HG03575 (cell line): ENCODE measurements around the gene MDFI.
"Not testable (repeated sequence)": the region's sequence is repeated elsewhere in the genome, so short reads cannot be mapped to it uniquely, and the experiment has no call there.

ENCODE experiments used
- ATAC-seq: cut with Tn5 transposase; IDR thresholded peaks from one replicate; pipeline ENCODE4 v1.9.1; 2021; ENCODE audit not compliant: unreplicated experiment, insufficient number of reproducible peaks, low FRiP score; ENCODE audit errors: extremely low read depth

MDFI gene

DNA sequence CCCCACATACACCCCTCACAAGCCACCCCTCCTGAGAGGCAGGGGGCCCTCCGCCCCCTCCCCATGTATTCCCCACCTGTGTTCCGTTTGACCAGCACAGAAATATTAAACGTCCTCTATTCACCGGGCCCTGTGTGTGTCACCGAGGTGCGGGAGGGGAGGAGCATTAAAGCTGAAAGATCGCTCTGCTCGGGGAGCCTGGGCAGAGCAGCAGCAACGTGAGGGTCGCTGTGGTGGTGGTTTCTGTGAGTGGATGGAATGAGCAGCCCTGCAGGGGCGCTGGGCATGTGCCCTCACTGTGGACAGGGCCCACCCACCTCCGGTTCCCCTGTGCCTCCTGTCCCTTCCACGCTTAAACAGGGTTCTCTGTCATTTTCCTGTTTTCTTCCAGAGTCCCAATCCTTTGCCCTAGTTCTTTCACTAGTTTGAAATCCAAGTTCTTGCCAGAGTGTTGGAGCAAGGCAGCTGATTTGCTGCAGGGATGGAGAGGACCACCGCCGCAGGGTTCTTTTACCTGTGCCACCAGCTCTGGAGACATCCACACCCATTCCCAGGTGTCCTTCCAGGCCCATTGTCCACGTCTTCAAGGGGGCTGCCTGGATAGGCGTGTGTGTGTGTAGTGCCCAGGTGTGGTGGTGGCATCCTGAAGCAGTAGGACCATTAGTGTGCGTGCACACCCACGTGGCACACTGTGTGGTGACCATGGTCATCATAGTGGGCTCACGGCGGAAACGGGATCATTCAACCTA lies 37.6 kb upstream of the MDFI start:
- ATAC-seq = no peak

DNA sequence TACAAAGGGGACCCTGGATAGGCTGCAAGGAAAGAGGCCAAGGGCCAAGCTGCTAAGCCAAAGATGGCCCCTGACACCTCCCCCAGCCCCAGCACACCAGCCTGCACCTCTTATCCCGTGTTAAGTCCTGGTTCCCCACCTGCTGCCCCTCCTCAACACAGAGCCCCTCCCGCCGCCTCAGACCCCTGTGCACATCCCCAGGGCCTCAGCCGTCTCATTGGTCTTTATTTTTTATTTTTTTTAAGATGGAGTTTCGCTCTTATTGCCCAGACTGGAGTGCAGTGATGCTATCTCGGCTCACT lies 37.1 kb upstream of the MDFI start:
- no peak for ATAC-seq

DNA sequence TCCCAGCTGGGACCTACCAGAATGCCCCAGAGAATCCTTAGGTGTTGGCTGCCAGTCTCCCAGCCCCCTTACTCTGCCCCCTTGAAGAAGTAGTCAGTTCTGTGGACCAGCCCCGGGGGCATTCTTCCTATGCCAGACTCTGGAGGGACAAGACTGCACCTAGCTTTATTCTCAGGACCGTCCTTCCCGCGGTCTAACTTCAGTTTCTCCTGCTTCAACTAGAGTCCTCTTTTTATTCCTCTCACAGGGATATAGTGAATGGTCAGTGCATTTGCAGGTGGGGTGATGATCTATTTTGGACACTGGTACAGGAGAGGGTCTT lies 35.9 kb upstream of the MDFI start:
- no peak for ATAC-seq

DNA sequence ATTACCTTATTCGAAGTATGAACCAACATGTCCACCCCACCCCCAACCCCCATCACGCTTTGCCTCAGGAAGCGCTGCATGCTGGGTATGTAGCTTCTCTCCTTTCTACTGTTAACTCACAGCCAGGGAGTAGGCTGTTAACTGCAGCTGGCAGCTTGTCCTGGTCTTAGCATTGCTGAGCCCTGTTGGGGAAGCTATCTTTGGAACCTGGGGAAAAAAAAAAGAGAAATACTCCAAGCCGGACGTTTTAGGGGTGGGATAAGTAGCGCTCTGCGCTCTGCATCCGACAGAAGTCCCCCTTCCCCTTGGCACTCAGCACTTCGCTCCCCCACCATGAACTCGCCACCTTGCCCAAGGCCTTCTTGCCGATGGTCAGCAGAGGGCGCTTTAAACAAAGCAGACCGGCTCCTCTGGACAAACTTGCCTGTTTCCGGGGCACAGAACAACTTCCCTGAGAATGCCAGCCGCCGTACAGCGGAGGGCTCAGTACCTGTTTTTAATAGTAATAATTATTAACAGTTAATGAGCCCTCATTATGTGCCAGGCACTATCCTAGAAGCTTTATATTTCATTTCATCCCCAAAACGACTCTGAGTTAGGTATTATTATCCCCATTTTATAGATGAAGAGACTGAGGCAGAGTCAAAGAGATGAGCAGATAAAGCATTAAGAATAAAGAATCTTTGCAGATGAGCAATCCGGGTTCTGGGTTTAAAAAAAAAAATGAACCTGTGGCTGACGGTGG lies 35.2 kb upstream of the MDFI start:
- no peak for ATAC-seq

DNA sequence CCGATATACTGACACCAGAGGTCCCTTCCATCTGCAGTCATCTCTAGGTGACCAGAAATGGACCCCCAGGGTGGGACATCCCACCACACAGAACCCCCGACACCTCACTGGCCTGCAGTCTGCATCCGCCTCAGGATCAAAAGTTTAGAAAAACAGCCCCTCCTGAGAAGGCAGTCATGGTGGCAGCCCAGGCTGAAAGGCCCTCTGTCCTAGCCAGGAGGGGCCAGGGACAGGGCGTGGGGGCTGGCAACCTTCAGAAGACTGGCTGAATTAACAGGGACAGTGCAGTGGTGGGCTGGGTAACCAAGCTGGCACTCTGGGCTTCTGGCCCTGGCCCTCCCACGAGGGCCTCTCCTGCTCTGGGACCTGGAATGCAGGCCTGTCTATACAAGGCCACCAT lies 34.3 kb upstream of the MDFI start:
- ATAC-seq = no peak

DNA sequence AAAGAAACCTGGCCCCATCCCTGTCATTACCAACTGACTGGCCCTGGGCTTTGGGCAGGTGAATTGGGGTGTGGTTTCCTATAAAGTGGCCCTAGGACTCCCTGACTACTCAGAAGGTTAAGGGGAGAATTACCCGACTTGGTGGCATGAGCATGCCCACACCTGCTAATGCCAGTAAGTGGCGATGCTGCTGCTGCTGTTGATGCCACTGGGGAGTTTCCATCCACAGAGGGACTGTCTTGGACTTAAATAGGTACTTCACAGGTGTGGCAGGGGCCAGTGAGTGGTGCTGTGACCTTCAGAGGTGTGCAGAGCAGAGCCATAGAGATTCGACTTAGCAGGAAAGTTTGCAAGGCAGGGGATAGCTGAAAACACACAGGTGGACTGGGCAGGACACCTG lies 32.6 kb upstream of the MDFI start:
- no peak for ATAC-seq

DNA sequence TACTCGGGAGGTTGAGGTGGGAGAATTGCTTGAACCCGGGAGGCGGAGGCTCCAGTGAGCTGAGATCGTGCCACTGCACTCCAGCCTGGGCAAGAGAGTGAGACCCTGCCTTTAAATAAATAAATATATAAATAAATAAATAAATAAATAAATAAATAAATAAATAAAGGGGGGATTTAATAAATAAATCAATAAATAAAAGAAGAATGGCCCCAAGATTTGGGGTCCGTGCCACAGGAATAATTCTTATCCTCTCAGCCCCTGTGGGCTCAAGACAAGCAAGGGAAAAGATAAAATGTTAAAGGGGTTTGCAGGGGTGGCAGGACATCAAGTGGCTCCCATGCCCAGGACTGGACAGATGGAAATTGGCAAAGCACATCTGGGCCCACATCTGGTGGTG lies 31.2 kb upstream of the MDFI start:
- no peak for ATAC-seq

DNA sequence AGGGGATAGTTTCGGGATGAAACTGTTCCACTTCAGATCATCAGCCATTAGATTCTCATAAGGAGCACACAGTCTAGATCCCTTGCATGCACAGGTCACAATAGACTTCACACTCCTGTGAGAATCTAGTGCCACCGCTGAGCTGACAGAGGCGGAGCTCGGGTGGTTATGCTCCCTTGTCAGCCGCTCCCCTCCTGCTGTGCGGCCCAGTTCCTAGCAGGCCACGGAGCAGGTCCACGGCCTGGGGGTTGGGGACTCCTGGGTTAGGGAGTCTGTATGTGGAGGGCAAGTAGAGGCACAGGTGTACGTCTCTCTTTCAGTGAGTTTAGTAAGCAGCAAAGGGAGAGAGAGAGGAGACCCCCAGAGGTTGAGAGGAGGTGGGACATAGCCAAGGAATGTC lies 30.5 kb upstream of the MDFI start:
- no peak for ATAC-seq

DNA sequence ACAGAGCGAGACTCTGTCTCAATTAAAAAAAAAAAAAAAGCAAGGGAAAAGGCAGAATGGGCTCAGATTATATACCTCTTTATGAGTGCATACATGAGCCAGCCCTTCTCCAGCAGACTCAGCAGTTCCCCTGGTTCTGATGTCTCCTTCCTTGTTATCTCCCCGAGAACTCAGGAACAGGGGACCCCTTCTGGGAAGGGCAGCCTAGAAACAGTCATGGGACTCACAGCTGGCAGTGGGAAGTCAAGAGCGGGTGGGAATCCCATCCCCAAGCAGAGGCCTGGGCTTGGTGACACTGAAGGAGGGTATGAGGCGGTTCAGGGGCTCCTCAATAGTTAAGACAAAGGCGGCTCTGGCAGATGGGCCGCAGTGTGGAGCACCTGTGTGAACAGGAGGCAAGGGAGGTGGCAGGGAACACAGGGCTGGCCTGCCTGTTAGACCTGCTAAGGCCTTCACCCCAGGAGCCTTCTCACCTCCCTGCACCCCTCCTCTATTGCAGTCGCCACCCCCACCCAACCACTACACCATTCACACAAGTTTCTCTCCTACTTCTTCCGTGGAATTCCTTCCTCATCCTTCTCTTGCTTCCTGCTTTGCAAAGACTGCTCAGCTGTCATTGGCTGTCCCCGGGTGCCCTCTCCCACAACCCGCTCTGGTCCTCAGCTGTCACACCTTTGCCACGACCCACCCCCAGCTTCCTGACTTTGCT lies 29.7 kb upstream of the MDFI start:
- no peak for ATAC-seq

DNA sequence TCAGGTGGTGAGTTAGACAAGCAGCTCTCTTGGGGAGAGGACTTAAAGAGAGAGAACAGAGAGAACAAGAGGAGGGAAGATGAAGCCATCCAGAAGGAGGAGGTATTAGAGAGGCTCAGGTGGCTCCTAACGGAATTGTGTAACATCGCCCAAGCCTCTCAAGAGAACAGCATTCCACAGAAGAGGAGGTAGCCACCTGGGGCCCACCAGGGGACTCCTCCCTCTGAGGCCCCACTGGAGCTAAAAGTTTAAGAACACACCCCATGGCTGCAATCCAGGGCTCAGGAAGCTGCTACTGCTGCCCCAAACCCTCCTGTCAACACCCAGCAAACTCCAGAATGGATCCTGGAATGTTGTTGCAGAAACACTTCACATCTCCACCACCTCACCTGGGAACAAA lies 23.6 kb upstream of the MDFI start:
- no peak for ATAC-seq

DNA sequence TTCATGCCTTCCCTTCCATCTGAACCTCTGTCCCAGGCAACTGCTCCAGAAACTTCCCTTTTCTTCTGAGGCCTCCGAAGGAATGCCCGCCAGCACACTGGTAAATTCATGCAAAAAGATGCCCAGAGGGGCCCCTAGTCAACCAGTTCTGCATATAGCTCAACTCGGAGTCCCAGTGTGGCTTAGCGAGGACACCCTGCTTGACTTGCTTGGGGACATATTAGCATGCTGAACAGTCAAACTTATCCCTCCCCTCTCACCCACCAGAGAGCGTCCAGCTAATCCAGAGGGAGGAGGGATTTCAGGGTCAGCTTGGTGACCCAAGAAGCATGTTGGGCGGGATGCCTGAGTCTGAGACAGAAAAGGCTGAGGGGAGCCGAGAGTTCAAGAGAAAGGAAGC lies 23.0 kb upstream of the MDFI start:
- ATAC-seq = no peak

DNA sequence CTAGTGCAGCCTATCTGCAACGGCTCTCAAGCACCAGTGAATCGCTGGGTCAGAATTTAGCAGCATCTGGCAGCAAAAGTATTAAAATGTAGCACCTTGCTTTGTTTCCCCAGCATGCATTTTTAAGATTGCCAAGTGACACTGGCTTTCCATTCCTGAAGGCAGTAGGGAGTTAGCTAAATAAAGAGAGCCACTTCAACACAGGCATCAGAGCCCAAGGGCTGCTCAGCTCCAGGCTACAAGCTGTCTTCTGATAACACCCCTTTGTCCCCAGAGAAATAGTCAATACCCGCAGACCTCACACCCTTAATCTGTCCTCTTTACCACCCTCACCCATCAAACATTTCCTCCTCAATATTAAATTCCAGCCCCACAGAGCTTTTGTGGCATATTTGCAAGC lies 19.7 kb upstream of the MDFI start:
- no peak for ATAC-seq

DNA sequence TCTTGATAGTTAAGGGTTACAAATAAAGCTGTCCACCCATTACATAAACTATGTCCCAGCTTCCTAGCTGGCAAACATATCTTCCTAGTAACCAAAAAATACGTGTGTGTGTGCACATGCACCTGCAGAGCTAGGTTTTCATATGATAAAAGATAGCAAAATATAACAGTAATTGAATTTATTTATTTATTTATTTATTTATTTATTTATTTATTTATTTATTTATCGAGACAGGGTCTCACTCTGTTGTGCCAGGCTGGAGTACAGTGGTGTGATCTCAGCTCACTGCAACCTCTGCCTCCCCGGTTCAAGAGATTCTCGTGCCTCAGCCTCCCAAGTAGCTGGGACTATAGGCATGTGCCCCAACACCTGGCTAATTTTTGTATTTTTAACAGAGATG lies 19.1 kb upstream of the MDFI start:
- ATAC-seq = not testable (repeated sequence)

DNA sequence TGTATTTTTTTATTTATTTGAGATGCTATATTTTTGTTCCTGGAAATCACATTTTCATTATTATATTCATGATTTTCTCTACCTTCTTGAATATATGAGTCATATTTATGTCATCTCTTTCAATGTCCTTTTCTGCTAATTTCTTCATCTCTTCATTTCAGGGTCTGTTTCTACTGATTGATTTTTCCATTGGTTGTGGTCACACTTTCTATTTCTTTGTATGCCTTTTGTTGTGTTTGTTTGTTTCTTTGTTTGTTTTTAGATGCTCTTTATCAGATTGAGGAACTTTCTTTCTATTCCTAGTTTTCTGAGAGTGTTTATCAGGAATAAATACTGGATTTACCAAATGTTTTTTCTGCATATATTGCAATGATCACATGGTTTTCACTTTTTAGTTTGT lies 16.9 kb upstream of the MDFI start:
- ATAC-seq = no peak

DNA sequence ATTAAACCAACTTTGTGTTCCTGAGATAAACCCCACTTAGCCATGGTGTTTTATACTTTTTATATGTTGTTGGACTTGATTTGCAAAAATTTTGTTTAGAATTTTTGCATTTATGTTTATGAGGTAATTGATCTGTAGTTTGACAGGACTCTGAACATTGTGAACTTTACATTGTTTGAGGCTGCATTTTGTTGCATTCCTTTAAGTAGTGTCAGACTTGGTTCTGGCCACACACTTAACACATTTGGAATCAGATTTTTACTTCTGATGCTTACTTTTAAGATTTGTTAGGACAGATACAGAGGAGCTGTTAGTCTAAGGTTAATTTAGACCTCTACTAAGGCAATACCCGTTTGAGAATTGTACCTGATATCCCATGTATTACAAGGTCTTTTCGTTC lies 16.5 kb upstream of the MDFI start:
- ATAC-seq = no peak

DNA sequence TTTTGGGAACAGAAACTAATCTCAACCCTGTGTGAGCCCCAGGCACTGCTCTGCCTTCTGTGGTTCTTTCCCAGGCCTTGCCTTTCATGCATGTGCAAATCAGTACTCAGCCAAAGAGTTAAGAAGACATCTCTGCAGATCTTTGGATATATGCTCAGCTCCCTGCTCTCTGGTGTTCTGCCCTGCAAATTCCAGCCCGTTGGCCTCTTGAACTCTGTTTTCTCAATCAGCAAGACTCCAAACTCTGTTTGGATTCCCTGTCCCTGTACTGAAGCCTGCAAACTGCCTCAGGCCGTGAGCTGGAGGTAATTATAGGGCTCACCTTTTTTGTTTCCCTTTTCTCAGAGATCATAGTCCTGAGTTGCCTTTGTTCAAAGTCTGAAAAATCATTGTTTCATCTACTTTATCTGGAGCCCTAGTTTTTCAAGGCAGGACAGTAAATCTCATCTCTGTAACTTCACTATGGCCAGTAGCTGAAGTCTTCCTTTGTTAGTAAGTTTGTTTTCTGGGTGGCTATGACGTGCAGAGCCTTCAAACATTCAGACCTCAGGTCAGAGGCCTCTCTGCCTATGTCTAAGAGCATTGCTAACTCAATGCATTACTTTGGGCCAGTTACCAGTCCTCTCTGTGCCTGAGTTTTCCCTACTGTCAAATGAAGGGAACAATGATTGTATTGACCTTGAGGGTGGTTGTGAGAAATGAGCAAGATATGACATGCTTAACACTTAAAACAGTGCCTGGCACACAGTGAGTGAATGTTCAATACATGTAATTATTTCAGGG lies 15.9 kb upstream of the MDFI start:
- no peak for ATAC-seq

DNA sequence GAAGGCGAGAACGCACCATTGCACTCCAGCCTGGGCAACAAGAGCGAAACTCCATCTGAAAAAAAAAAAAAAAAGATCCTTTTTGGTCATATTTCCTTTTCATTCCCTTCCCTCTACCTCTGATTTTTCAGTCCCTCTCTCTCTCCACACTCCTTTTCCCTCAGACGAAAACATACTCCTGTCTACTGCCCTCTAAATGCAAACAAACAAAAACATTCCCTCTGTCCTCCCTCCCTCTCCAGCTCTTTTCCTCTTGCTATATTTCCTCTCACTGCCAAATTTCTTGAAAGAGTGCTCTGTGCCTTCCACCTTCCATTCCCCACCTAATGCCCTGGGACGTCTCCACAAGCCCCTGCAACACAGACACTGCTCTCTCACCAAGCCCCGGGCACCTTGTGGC lies 14.9 kb upstream of the MDFI start:
- ATAC-seq = no peak

DNA sequence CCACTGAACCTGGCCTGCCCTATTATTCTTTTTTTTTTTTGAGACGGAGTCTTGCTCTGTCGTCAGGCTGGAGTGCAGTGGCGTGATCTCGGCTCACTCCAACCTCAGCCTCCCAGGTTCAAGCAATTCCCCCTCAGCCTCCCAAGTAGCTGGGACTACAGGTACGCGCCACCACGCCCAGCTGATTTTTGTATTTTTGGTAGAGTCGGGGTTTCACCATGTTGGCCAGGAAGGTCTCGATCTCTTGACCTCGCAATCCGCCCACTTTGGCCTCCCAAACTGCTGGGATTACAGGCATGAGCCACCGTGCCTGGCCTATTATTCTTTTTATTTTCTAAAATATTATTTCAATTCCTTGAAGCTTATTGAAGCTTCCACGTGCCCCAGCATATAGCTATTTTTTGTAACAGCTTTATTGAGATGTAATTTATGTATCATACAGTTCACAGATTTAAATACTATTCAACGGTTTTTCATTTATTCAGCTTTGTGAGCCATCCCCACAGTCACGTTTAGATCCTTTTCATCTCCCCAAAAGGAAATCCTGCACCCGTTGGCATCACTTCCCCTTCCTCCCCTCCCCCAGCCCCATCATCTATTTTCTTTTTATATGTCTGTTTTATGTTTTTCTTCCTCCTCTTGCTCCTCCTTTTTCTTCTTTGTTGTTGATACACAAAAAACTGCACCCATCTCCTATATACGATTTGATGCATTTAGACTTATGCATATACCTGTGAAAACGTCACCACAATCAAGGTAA lies 13.5 kb upstream of the MDFI start:
- ATAC-seq = no peak

DNA sequence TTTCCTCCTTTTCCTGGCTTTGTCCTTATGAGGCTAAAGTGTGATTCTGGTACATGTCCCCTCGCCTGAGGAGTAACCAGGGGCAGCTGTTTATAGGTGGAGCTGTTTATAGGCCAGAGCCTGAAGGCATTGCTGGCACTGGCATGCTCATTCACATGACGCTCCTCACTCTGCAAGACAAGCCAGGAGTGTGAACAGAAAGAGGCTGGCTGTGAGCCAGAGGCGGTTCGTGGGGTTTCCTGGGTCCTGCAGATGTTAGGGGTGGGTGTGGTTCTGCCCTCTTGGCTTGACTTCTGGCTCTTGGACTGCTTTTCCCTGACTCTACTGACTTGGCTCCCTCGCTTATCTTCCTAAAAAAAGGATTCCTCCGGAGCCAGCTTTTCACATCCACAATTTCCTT lies 12.8 kb upstream of the MDFI start:
- no peak for ATAC-seq
